ENCODE results near the gene CCDC167.

Gene CCDC167

GRCh38 chr6:37499433-37500293 is at the start of gene CCDC167:
TSS of gene CCDC167 (minus strand) at chr6:37499893. CDS start at chr6:37499863, 30 bp downstream.
- peak; percentile 97 for DNase-seq

GRCh38 chr6:37549154-37549553 is 49.5 kb upstream of the CCDC167 start:
- no peak for DNase-seq

GRCh38 chr6:37548067-37548674 is 48.5 kb upstream of the CCDC167 start:
- no peak for DNase-seq

GRCh38 chr6:37547564-37548061 is 47.9 kb upstream of the CCDC167 start:
- no peak for DNase-seq

GRCh38 chr6:37546141-37546871 is 46.6 kb upstream of the CCDC167 start:
- DNase-seq: no peak

- no peak for DNase-seq
These were observed 44.8 kb upstream of the CCDC167 start for GRCh38 chr6:37544530-37544929.

GRCh38 chr6:37543361-37543760 is 43.7 kb upstream of the CCDC167 start:
- DNase-seq: no peak

GRCh38 chr6:37541346-37541745 is 41.7 kb upstream of the CCDC167 start:
- DNase-seq: no peak

- DNase-seq: no peak
These were observed 40.7 kb upstream of the CCDC167 start for GRCh38 chr6:37540390-37540789.

- no peak for DNase-seq
These were observed 40.3 kb upstream of the CCDC167 start for GRCh38 chr6:37540029-37540352.

- DNase-seq: no peak
These were observed 39.7 kb upstream of the CCDC167 start for GRCh38 chr6:37539171-37540028.

- DNase-seq: no peak
These were observed 38.4 kb upstream of the CCDC167 start for GRCh38 chr6:37538107-37538506.

GRCh38 chr6:37537548-37537947 is 37.9 kb upstream of the CCDC167 start:
- no peak for DNase-seq

GRCh38 chr6:37536491-37537190 is 36.9 kb upstream of the CCDC167 start:
- DNase-seq: no peak

GRCh38 chr6:37535759-37536490 is 36.2 kb upstream of the CCDC167 start:
- DNase-seq: no peak

GRCh38 chr6:37535428-37535758 is 35.7 kb upstream of the CCDC167 start:
- no peak for DNase-seq

GRCh38 chr6:37534893-37535292 is 35.2 kb upstream of the CCDC167 start:
- DNase-seq: no peak

GRCh38 chr6:37532122-37532521 is 32.4 kb upstream of the CCDC167 start:
- DNase-seq: no peak

GRCh38 chr6:37531437-37532036 is 31.8 kb upstream of the CCDC167 start:
- no peak for DNase-seq

- no peak for DNase-seq
These were observed 31.3 kb upstream of the CCDC167 start for GRCh38 chr6:37531026-37531425.

- no peak for DNase-seq
These were observed 30.6 kb upstream of the CCDC167 start for GRCh38 chr6:37530297-37530696.
